ENCODE data around the gene FSTL1. TPM values are rescaled to one million over a fixed set of nuclear protein-coding genes. Genes with fewer than 3 reads are reported as not detected.

Gene FSTL1
- total RNA-seq, 2 donors from 2014 or later: 212 to 265 TPM

DNA sequence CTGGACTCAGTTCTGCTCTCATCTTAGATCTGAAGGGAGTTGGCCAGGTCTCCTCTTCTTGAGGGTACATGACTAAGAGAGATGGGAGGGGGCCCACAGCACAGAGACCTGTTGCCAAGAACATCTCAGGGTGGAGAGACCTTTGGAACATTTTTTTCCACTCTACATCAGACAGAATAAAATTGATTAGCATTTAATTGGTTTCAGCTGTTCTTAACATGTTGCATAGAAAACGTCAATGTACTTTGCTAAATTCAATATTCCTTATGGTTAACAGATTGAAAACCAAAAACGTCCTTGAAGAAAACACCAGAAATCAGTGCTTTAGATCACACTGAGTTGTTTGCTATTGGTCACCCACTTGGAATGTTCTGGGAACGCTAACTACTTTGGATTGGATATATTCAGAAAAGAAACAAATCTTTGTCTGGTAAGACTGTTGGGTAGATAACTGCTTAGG lies 36.4 kb upstream of the FSTL1 start:
- TF ChIP-seq POLR2AphosphoS5 (IDR thresholded peaks at IDR 0.05) (no peak), POLR2A (IDR thresholded peaks at IDR 0.05) (no peak), CTCF (IDR thresholded peaks at IDR 0.05) (no peak)
- intact Hi-C loops (cut with DNase I): no loop called here
- DNase-seq (ENCODE audit: low spot score): no peak
- H3K27me3 ChIP-seq (replicated peaks; ENCODE audit: insufficient read depth): no peaks in the 10 kb centered on the region
- H3K9me3 ChIP-seq: no peaks in the 10 kb centered on the region
- no peak overlapping the region for H3K4me3 ChIP-seq
- no peak overlapping the region for H3K27ac ChIP-seq
- no peaks in the 10 kb centered on the region for H3K4me1 ChIP-seq (replicated peaks)
- WGBS: 53% methylated on average over 3 of the region's 3 CpGs
- no peaks in the 10 kb centered on the region for H3K36me3 ChIP-seq

DNA sequence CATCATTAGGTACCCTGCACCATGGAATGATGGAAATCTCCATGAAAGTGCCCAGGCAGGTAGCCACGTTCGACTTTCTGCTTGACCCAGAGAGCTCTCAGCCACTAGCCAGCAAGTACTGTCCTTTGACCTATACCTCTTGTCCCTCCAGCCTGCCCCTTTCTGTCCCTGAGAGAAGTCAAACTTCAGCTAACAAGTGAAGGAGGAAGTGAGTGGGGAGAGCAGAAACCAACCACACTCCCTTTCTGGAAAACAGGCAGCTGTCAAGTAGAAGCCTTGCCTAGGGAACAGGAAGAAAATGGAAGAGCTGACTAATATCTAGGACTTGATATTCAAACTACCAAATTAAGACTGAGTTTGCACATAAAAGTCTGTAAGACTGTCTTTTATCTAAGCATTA lies 30.3 kb upstream of the FSTL1 start:
- WGBS: 82% methylated on average over 2 of the region's 2 CpGs
- H3K4me1 ChIP-seq (replicated peaks): no peaks in the 10 kb centered on the region
- H3K9me3 ChIP-seq: no peaks in the 10 kb centered on the region
- DNase-seq (ENCODE audit: low spot score): no peak
- TF ChIP-seq CTCF (IDR thresholded peaks at IDR 0.05) (no peak), POLR2A (IDR thresholded peaks at IDR 0.05) (no peak), POLR2AphosphoS5 (IDR thresholded peaks at IDR 0.05) (no peak)
- H3K27ac ChIP-seq: no peak overlapping the region
- no peak overlapping the region for H3K4me3 ChIP-seq
- H3K27me3 ChIP-seq (replicated peaks; ENCODE audit: insufficient read depth): no peaks in the 10 kb centered on the region
- H3K36me3 ChIP-seq: no peaks in the 10 kb centered on the region
- intact Hi-C loops (cut with DNase I): no loop called here

GRCh38 chr3:120477781-120478180 lies 27.0 kb upstream of the FSTL1 start:
- TF ChIP-seq CTCF (IDR thresholded peaks at IDR 0.05) (no peak), POLR2A (IDR thresholded peaks at IDR 0.05) (no peak), POLR2AphosphoS5 (IDR thresholded peaks at IDR 0.05) (no peak)
- intact Hi-C loops (cut with DNase I): no loop called here
- DNase-seq (ENCODE audit: low spot score): no peak
- no peak overlapping the region for H3K27ac ChIP-seq
- no peaks in the 10 kb centered on the region for H3K27me3 ChIP-seq (replicated peaks; ENCODE audit: insufficient read depth)
- H3K4me3 ChIP-seq: no peak overlapping the region
- H3K36me3 ChIP-seq: no peaks in the 10 kb centered on the region
- H3K4me1 ChIP-seq (replicated peaks): no peaks in the 10 kb centered on the region
- 86% methylated on average over 4 of the region's 4 CpGs for WGBS
- H3K9me3 ChIP-seq: no peaks in the 10 kb centered on the region

GRCh38 chr3:120475722-120476377 lies 25.1 kb upstream of the FSTL1 start:
- Histone ChIP-seq H3K36me3 (no peaks in the 10 kb centered on the region), H3K27me3 (replicated peaks; ENCODE audit: insufficient read depth) (no peaks in the 10 kb centered on the region), H3K27ac (no peak overlapping the region), H3K9me3 (no peaks in the 10 kb centered on the region), H3K4me3 (no peak overlapping the region), H3K4me1 (replicated peaks) (no peaks in the 10 kb centered on the region)
- 86% methylated on average over 6 of the region's 6 CpGs for WGBS
- TF ChIP-seq CTCF (IDR thresholded peaks at IDR 0.05): no peak
- no peak for TF ChIP-seq POLR2AphosphoS5 (IDR thresholded peaks at IDR 0.05)
- no peak for TF ChIP-seq POLR2A (IDR thresholded peaks at IDR 0.05)
- intact Hi-C loops (cut with DNase I): no loop called here
- DNase-seq (ENCODE audit: low spot score): no peak
